SK-N-SH treated with all-trans-retinoic acid at 6 μM for 48 hours (cell line): ENCODE measurements around the gene ZCCHC7.

Source experiments
- ATAC-seq: fragments of 200-7000 bp; cut with Tn5 transposase; 3 replicates; pipeline ENCODE4 v1.9.1; 2020; ENCODE audit warnings: mild to moderate bottlenecking, moderate library complexity
- ARNTL ChIP-seq: fragments of 450-650 bp; formaldehyde crosslinking; IDR thresholded peaks from 2 replicates; pipeline ENCODE4 v1.5.0; 2020; ENCODE audit warnings: low read depth, mild to moderate bottlenecking, moderate library complexity, borderline replicate concordance
- BACH2 ChIP-seq: fragments of 250-450 bp; sonication (Bioruptor Pico); IDR thresholded peaks from 2 replicates; pipeline ENCODE4 v1.9.0; 2021; ENCODE audit warnings: mild to moderate bottlenecking, borderline replicate concordance
- CREB5 ChIP-seq: fragments of 250-450 bp; sonication (Bioruptor Pico); IDR thresholded peaks from 2 replicates; pipeline ENCODE4 v1.5.1; 2020; ENCODE audit warnings: low read depth, mild to moderate bottlenecking, moderate library complexity
- CSDC2 ChIP-seq: fragments of 250-450 bp; sonication (Bioruptor Pico); IDR thresholded peaks from 2 replicates; pipeline ENCODE4 v1.5.0; 2020; ENCODE audit warnings: mild to moderate bottlenecking, moderate library complexity
- CSRNP3 ChIP-seq: fragments of 250-450 bp; sonication (Bioruptor Pico); IDR thresholded peaks from 2 replicates; pipeline ENCODE4 v1.5.1; 2021; ENCODE audit warnings: mild to moderate bottlenecking, moderate library complexity
- ESRRG ChIP-seq: fragments of 250-450 bp; sonication (Bioruptor Pico); IDR thresholded peaks from 2 replicates; pipeline ENCODE4 v1.6.1; 2021; ENCODE audit warnings: mild to moderate bottlenecking
- GLIS3 ChIP-seq: fragments of 250-450 bp; sonication (Bioruptor Pico); IDR thresholded peaks from 2 replicates; pipeline ENCODE4 v1.5.0; 2020; ENCODE audit warnings: mild to moderate bottlenecking, moderate library complexity
- ISL1 ChIP-seq: fragments of 250-450 bp; sonication (Bioruptor Pico); IDR thresholded peaks from 2 replicates; pipeline ENCODE4 v2.1.2; 2022; ENCODE audit warnings: mild to moderate bottlenecking, moderate library complexity
- OSR1 ChIP-seq: fragments of 250-450 bp; sonication (Bioruptor Pico); IDR thresholded peaks from 2 replicates; pipeline ENCODE4 v1.8.0; 2022; ENCODE audit warnings: moderate library complexity, mild to moderate bottlenecking, inconsistent platforms
- PATZ1 ChIP-seq: fragments of 250-450 bp; sonication (Bioruptor Pico); IDR thresholded peaks from 2 replicates; pipeline ENCODE4 v1.8.0; 2020; ENCODE audit warnings: mild to moderate bottlenecking, moderate library complexity, borderline replicate concordance
- POU6F1 ChIP-seq: fragments of 250-450 bp; sonication (Bioruptor Pico); IDR thresholded peaks from 2 replicates; pipeline ENCODE4 v1.8.0; 2021; ENCODE audit warnings: low read depth, mild to moderate bottlenecking, moderate library complexity, borderline replicate concordance
- PPARA ChIP-seq: fragments of 250-450 bp; sonication (Bioruptor Pico); IDR thresholded peaks from 2 replicates; pipeline ENCODE4 v1.5.0; 2020; ENCODE audit warnings: mild to moderate bottlenecking, borderline replicate concordance
- RARB ChIP-seq: fragments of 250-450 bp; sonication (Bioruptor Pico); IDR thresholded peaks from 2 replicates; pipeline ENCODE4 v1.8.0; 2021; ENCODE audit warnings: mild to moderate bottlenecking, moderate library complexity
- SNAI2 ChIP-seq: fragments of 250-450 bp; sonication (Bioruptor Pico); IDR thresholded peaks from 2 replicates; pipeline ENCODE4 v1.5.0; 2020; ENCODE audit warnings: mild to moderate bottlenecking, moderate library complexity
- TCF4 ChIP-seq: fragments of 250-450 bp; sonication (Bioruptor Pico); IDR thresholded peaks from 2 replicates; pipeline ENCODE4 v1.8.0; 2021; ENCODE audit warnings: mild to moderate bottlenecking, moderate library complexity, borderline replicate concordance
- TOX ChIP-seq: fragments of 250-450 bp; sonication (Bioruptor Pico); IDR thresholded peaks from 2 replicates; pipeline ENCODE4 v1.8.0; 2021; ENCODE audit warnings: mild to moderate bottlenecking, moderate library complexity, borderline replicate concordance
- ZC3H10 ChIP-seq: fragments of 250-450 bp; sonication (Bioruptor Pico); IDR thresholded peaks from 2 replicates; pipeline ENCODE4 v1.5.1; 2021; ENCODE audit warnings: mild to moderate bottlenecking, moderate library complexity
- ZFP3 ChIP-seq: fragments of 250-450 bp; sonication (Bioruptor Pico); IDR thresholded peaks from 2 replicates; pipeline ENCODE4 v1.5.0; 2020; ENCODE audit warnings: mild to moderate bottlenecking, moderate library complexity
- ZFP30 ChIP-seq: fragments of 450-650 bp; formaldehyde crosslinking; IDR thresholded peaks from 2 replicates; pipeline ENCODE4 v1.5.0; 2022; ENCODE audit warnings: mild to moderate bottlenecking, moderate library complexity
- ZNF70 ChIP-seq: fragments of 450-650 bp; formaldehyde crosslinking; IDR thresholded peaks from 2 replicates; pipeline ENCODE4 v1.5.0; 2020; ENCODE audit warnings: mild to moderate bottlenecking, moderate library complexity
- ZNF8 ChIP-seq: fragments of 450-650 bp; formaldehyde crosslinking; IDR thresholded peaks from 2 replicates; pipeline ENCODE4 v1.5.0; 2020; ENCODE audit warnings: mild to moderate bottlenecking, moderate library complexity

The ZCCHC7 gene

GRCh38 chr9:37325778-37326177 lies 205.4 kb downstream of the ZCCHC7 start:
- no peak for ATAC-seq

GRCh38 chr9:37327553-37327952 lies 207.2 kb downstream of the ZCCHC7 start:
- no peak for TF ChIP-seq ARNTL (CRISPR knock-in tag)
- no peak for TF ChIP-seq RARB (CRISPR knock-in tag)
- no peak for TF ChIP-seq ZFP3
- TF ChIP-seq CREB5 (CRISPR knock-in tag): no peak
- TF ChIP-seq CSDC2: no peak
- no peak for TF ChIP-seq TOX
- TF ChIP-seq POU6F1 (CRISPR knock-in tag): no peak
- TF ChIP-seq CSRNP3 (CRISPR knock-in tag): no peak
- no peak for TF ChIP-seq GLIS3
- no peak for TF ChIP-seq ESRRG (CRISPR knock-in tag)
- TF ChIP-seq TCF4: no peak
- TF ChIP-seq ZNF70 (CRISPR knock-in tag): no peak
- no peak for TF ChIP-seq ZNF8 (CRISPR knock-in tag)
- TF ChIP-seq ISL1: no peak
- ATAC-seq: no peak

More at GRCh38 chr9:37325778-37326177, 205.4 kb downstream of the ZCCHC7 start:
- TF ChIP-seq TOX: no peak
- TF ChIP-seq TCF4: no peak
- no peak for TF ChIP-seq ISL1
- no peak for TF ChIP-seq ZNF8 (CRISPR knock-in tag)
- TF ChIP-seq ZFP30 (CRISPR knock-in tag): no peak
- no peak for TF ChIP-seq SNAI2 (CRISPR knock-in tag)
- TF ChIP-seq CSDC2: no peak
- no peak for TF ChIP-seq ARNTL (CRISPR knock-in tag)
- no peak for TF ChIP-seq ZC3H10 (CRISPR knock-in tag)

GRCh38 chr9:37328556-37329227 lies 208.3 kb downstream of the ZCCHC7 start:
- TF ChIP-seq SNAI2 (CRISPR knock-in tag) (no peak), TOX (no peak), POU6F1 (CRISPR knock-in tag) (no peak), BACH2 (no peak), ZFP30 (CRISPR knock-in tag) (no peak), ZFP3 (no peak), PPARA (no peak), PATZ1 (no peak), RARB (CRISPR knock-in tag) (no peak), CSDC2 (no peak), ISL1 (no peak), GLIS3 (no peak), CREB5 (CRISPR knock-in tag) (no peak), OSR1 (CRISPR knock-in tag) (no peak), ZNF70 (CRISPR knock-in tag) (no peak), ESRRG (CRISPR knock-in tag) (no peak), CSRNP3 (CRISPR knock-in tag) (no peak)
- no peak for ATAC-seq
